Tibial artery (tissue), 4 donors: Measurements from ENCODE around the gene SDK1.

Experiments
- DNase-seq, 2 donors: peaks; one replicate each; pipeline ENCODE4 v3.0.0-alpha.2; 2019
- H3K27ac ChIP-seq, 2 donors: fragments of 200-600 bp; sonication (generic) in 1 of 2; 1 replicate in 1 of 2; 2 replicates in 1 of 2; pipeline ENCODE4 v1.5.1; 2018 to 2019; ENCODE audit warnings: mild to moderate bottlenecking in 1 of 2
- H3K27me3 ChIP-seq, 2 donors: fragments of 200-600 bp; sonication (generic) in 1 of 2; one replicate each; pipeline versions ENCODE4 v1.5.1 to v1.6.0; 2016 to 2019
- H3K36me3 ChIP-seq, 3 donors: fragments of 200-600 bp; sonication (generic) in 2 of 3; one replicate each; pipeline ENCODE4 v1.5.1; 2016 to 2019; ENCODE audit warnings: mild to moderate bottlenecking in 2 of 3
- H3K4me1 ChIP-seq, 4 donors: fragments of 200-600 bp; sonication (generic) in 2 of 4; 1 replicate in 3 of 4; 2 replicates in 1 of 4; pipeline ENCODE4 v1.5.1; 2016 to 2019
- H3K4me3 ChIP-seq, 2 donors: fragments of 200-600 bp; sonication (generic) in 1 of 2; 1 replicate in 1 of 2; 2 replicates in 1 of 2; pipeline ENCODE4 v1.5.1; 2018 to 2019; ENCODE audit warnings: mild to moderate bottlenecking in 2 of 2
- H3K9me3 ChIP-seq, 3 donors: fragments of 200-600 bp; sonication (generic) in 1 of 3; one replicate each; pipeline ENCODE4 v1.5.1; 2016 to 2019
- CTCF ChIP-seq, 2 experiments: fragments of 200-600 bp in 1 of 2; fragments of 450-650 bp in 1 of 2; IDR thresholded peaks; one replicate each; pipeline ENCODE4 v1.5.1; 2017 to 2019; ENCODE audit warnings: antibody characterized with exemption in 2 of 2, mild to moderate bottlenecking in 1 of 2, moderate library complexity in 1 of 2
- intact Hi-C: fragments of 100-400 bp; cut with DNase I; formaldehyde crosslinking; loops from one replicate; pipeline ENCODE4 v1.15.0; 2023; ENCODE audit warnings: low total_unique reads

SDK1 gene

GRCh38 chr7:3538041-3538440 is 237.0 kb downstream of the SDK1 start:
- Histone ChIP-seq H3K27ac (no peak overlapping the region), H3K4me1 (peaks cover 0 to 11% (median 0%) of the 10 kb centered on the region in 4 donors), H3K4me3 (no peak overlapping the region), H3K9me3 (no peaks in the 10 kb centered on the region), H3K36me3 (no peaks in the 10 kb centered on the region), H3K27me3 (no peaks in the 10 kb centered on the region)
- no peak for DNase-seq
- intact Hi-C loops: loop anchor here (5.0 kb wide), 1 partner anchor 396 kb away; no protein-coding TSS in a partner anchor
- TF ChIP-seq CTCF (IDR thresholded peaks at IDR 0.05): no peak

- H3K36me3 ChIP-seq: no peaks in the 10 kb centered on the region
- no peaks in the 10 kb centered on the region for H3K9me3 ChIP-seq
- TF ChIP-seq CTCF (IDR thresholded peaks at IDR 0.05): no peak
- H3K4me1 ChIP-seq: peaks cover 0 to 11% (median 0%) of the 10 kb centered on the region in 4 donors
- DNase-seq: no peak
- intact Hi-C loops: no loop called here
- no peak overlapping the region for H3K27ac ChIP-seq
- no peak overlapping the region for H3K4me3 ChIP-seq
- H3K27me3 ChIP-seq: no peaks in the 10 kb centered on the region
Measured at GRCh38 chr7:3540456-3541220, 239.6 kb downstream of the SDK1 start.

GRCh38 chr7:3544202-3544601 is 243.2 kb downstream of the SDK1 start:
- no peaks in the 10 kb centered on the region for H3K36me3 ChIP-seq
- intact Hi-C loops: no loop called here

GRCh38 chr7:3548815-3549214 is 247.8 kb downstream of the SDK1 start:
- Histone ChIP-seq H3K4me3 (no peak overlapping the region), H3K36me3 (no peaks in the 10 kb centered on the region), H3K9me3 (no peaks in the 10 kb centered on the region), H3K27me3 (no peaks in the 10 kb centered on the region), H3K4me1 (peaks cover 0 to 17% (median 0%) of the 10 kb centered on the region in 4 donors), H3K27ac (no peak overlapping the region)
- no peak for DNase-seq
- intact Hi-C loops: no loop called here
- TF ChIP-seq CTCF (IDR thresholded peaks at IDR 0.05): no peak

More at GRCh38 chr7:3544202-3544601, 243.2 kb downstream of the SDK1 start:
- Histone ChIP-seq H3K9me3 (no peaks in the 10 kb centered on the region), H3K4me1 (peaks cover 0 to 16% (median 0%) of the 10 kb centered on the region in 4 donors), H3K4me3 (no peak overlapping the region), H3K27me3 (no peaks in the 10 kb centered on the region), H3K27ac (no peak overlapping the region)
- no peak for DNase-seq
- no peak for TF ChIP-seq CTCF (IDR thresholded peaks at IDR 0.05)

- no peak overlapping the region for H3K27ac ChIP-seq
- no peak for TF ChIP-seq CTCF (IDR thresholded peaks at IDR 0.05)
- no peak overlapping the region for H3K4me3 ChIP-seq
- peaks cover 0 to 17% (median 0%) of the 10 kb centered on the region in 4 donors for H3K4me1 ChIP-seq
- no peaks in the 10 kb centered on the region for H3K9me3 ChIP-seq
- no peaks in the 10 kb centered on the region for H3K27me3 ChIP-seq
- H3K36me3 ChIP-seq: no peaks in the 10 kb centered on the region
- DNase-seq: no peak
- intact Hi-C loops: no loop called here
Measured at GRCh38 chr7:3549601-3550000, 248.5 kb downstream of the SDK1 start.
